Loucy (cell line): ENCODE measurements around the gene CAMK2N1.

Experiments
- CTCF ChIP-seq: fragments of 200-600 bp; sonication (generic); conservative IDR thresholded peaks from 2 replicates; pipeline ENCODE4 v1.5.1; 2014; ENCODE audit warnings: mild to moderate bottlenecking, antibody characterized with exemption, low read length
- EZH2phosphoT487 ChIP-seq: fragments of 200-600 bp; IDR thresholded peaks from 2 replicates; pipeline ENCODE4 v1.6.1; 2018; ENCODE audit warnings: antibody characterized with exemption, mild to moderate bottlenecking, moderate library complexity, borderline replicate concordance

- TF ChIP-seq EZH2phosphoT487 (no peak), CTCF (no peak)
Measured at GRCh38 chr1:20432891-20433290, 53.1 kb downstream of the CAMK2N1 start.
